ENCODE results near the gene KCND2. TPM values are rescaled to one million over a fixed set of nuclear protein-coding genes. Genes with fewer than 3 reads are reported as not detected.

KCND2 gene
- polyA plus RNA-seq, 4 donors, result 0.22 to 0.28 TPM; not detected in 2

- no peak for FAIRE-seq
- H3K4me3 ChIP-seq (ENCODE audit: low read depth in 1 of 3, low read length in 3 of 3), result no peak overlapping the region
- H3K9me3 ChIP-seq (ENCODE audit: control insufficient read depth in 2 of 2, insufficient read depth in 1 of 2, low read depth in 1 of 2, low read length in 1 of 2), result peaks cover 0 to 3% of the 10 kb centered on the region in 2 donors
- no peaks in the 10 kb centered on the region for H3K36me3 ChIP-seq (ENCODE audit: control insufficient read depth in 3 of 3, insufficient read depth in 2 of 3, low read depth in 1 of 3, low read length in 3 of 3)
- DNase-seq, result no peak
- no peaks in the 10 kb centered on the region for H3K27me3 ChIP-seq (ENCODE audit: control insufficient read depth in 3 of 3, insufficient read depth in 3 of 3, low read length in 3 of 3)
- no peak overlapping the region for H3K27ac ChIP-seq (ENCODE audit: low read depth in 1 of 3, low read length in 2 of 3)
- H3K4me1 ChIP-seq (ENCODE audit: control insufficient read depth in 3 of 3, insufficient read depth in 2 of 3, low read depth in 1 of 3, low read length in 2 of 3), result no peaks in the 10 kb centered on the region
Observed at GRCh38 chr7:120256344-120257070, 16.5 kb upstream of the KCND2 start.

- Histone ChIP-seq H3K9me3 (ENCODE audit: control insufficient read depth in 2 of 2, insufficient read depth in 1 of 2, low read depth in 1 of 2, low read length in 1 of 2) (peaks cover 0 to 3% of the 10 kb centered on the region in 2 donors), H3K4me1 (ENCODE audit: control insufficient read depth in 3 of 3, insufficient read depth in 2 of 3, low read depth in 1 of 3, low read length in 2 of 3) (no peaks in the 10 kb centered on the region), H3K4me3 (ENCODE audit: low read depth in 1 of 3, low read length in 3 of 3) (no peak overlapping the region), H3K36me3 (ENCODE audit: control insufficient read depth in 3 of 3, insufficient read depth in 2 of 3, low read depth in 1 of 3, low read length in 3 of 3) (no peaks in the 10 kb centered on the region), H3K27ac (ENCODE audit: low read depth in 1 of 3, low read length in 2 of 3) (no peak overlapping the region), H3K27me3 (ENCODE audit: control insufficient read depth in 3 of 3, insufficient read depth in 3 of 3, low read length in 3 of 3) (no peaks in the 10 kb centered on the region)
- 72 to 81% (median 72%) methylated on average over 2 of the region's 2 CpGs for WGBS, 3 donors
- DNase-seq (no peak), FAIRE-seq (no peak)
Observed at GRCh38 chr7:120259386-120259785, 13.6 kb upstream of the KCND2 start.

GRCh38 chr7:120260111-120260510 is 12.9 kb upstream of the KCND2 start:
- H3K36me3 ChIP-seq (ENCODE audit: control insufficient read depth in 3 of 3, insufficient read depth in 2 of 3, low read depth in 1 of 3, low read length in 3 of 3), result no peaks in the 10 kb centered on the region
- no peak overlapping the region for H3K4me3 ChIP-seq (ENCODE audit: low read depth in 1 of 3, low read length in 3 of 3)

GRCh38 chr7:120272261-120272660 is 714 bp upstream of the KCND2 start:
- H3K4me3 ChIP-seq (ENCODE audit: low read depth in 1 of 3, low read length in 3 of 3), result peak overlapping the region in 1 of 3 donors; percentile 53
- FAIRE-seq (no peak), DNase-seq (peak; percentile 12 to 15)
- H3K27ac ChIP-seq (ENCODE audit: low read depth in 1 of 3, low read length in 2 of 3), result no peak overlapping the region
- H3K36me3 ChIP-seq (ENCODE audit: control insufficient read depth in 3 of 3, insufficient read depth in 2 of 3, low read depth in 1 of 3, low read length in 3 of 3), result no peaks in the 10 kb centered on the region
- WGBS, 3 donors, result 2 to 4% (median 2%) methylated on average over 17 of the region's 17 CpGs
- no peaks in the 10 kb centered on the region for H3K9me3 ChIP-seq (ENCODE audit: control insufficient read depth in 2 of 2, insufficient read depth in 1 of 2, low read depth in 1 of 2, low read length in 1 of 2)
- H3K27me3 ChIP-seq (ENCODE audit: control insufficient read depth in 3 of 3, insufficient read depth in 3 of 3, low read length in 3 of 3), result peaks cover 0 to 27% (median 4%) of the 10 kb centered on the region in 3 donors
- H3K4me1 ChIP-seq (ENCODE audit: control insufficient read depth in 3 of 3, insufficient read depth in 2 of 3, low read depth in 1 of 3, low read length in 2 of 3), result peaks cover 0 to 4% (median 0%) of the 10 kb centered on the region in 3 donors

More at GRCh38 chr7:120260111-120260510, 12.9 kb upstream of the KCND2 start:
- Histone ChIP-seq H3K27me3 (ENCODE audit: control insufficient read depth in 3 of 3, insufficient read depth in 3 of 3, low read length in 3 of 3) (no peaks in the 10 kb centered on the region), H3K9me3 (ENCODE audit: control insufficient read depth in 2 of 2, insufficient read depth in 1 of 2, low read depth in 1 of 2, low read length in 1 of 2) (peaks cover 0 to 3% of the 10 kb centered on the region in 2 donors), H3K27ac (ENCODE audit: low read depth in 1 of 3, low read length in 2 of 3) (no peak overlapping the region), H3K4me1 (ENCODE audit: control insufficient read depth in 3 of 3, insufficient read depth in 2 of 3, low read depth in 1 of 3, low read length in 2 of 3) (no peaks in the 10 kb centered on the region)
- DNase-seq, result no peak
- no peak for FAIRE-seq
- 21 to 63% (median 45%) methylated on average over 1 of the region's 1 CpG for WGBS, 3 donors

- H3K4me1 ChIP-seq (ENCODE audit: control insufficient read depth in 3 of 3, insufficient read depth in 2 of 3, low read depth in 1 of 3, low read length in 2 of 3), result peaks cover 0 to 4% (median 0%) of the 10 kb centered on the region in 3 donors
- peaks cover 0 to 27% (median 4%) of the 10 kb centered on the region in 3 donors for H3K27me3 ChIP-seq (ENCODE audit: control insufficient read depth in 3 of 3, insufficient read depth in 3 of 3, low read length in 3 of 3)
- 1 to 3% (median 3%) methylated on average over 35 to 38 of the region's 38 CpGs for WGBS, 3 donors
- H3K36me3 ChIP-seq (ENCODE audit: control insufficient read depth in 3 of 3, insufficient read depth in 2 of 3, low read depth in 1 of 3, low read length in 3 of 3), result no peaks in the 10 kb centered on the region
- DNase-seq (peak; percentile 15 to 29), FAIRE-seq (no peak)
- no peak overlapping the region for H3K27ac ChIP-seq (ENCODE audit: low read depth in 1 of 3, low read length in 2 of 3)
- H3K9me3 ChIP-seq (ENCODE audit: control insufficient read depth in 2 of 2, insufficient read depth in 1 of 2, low read depth in 1 of 2, low read length in 1 of 2), result no peaks in the 10 kb centered on the region
- H3K4me3 ChIP-seq (ENCODE audit: low read depth in 1 of 3, low read length in 3 of 3), result peak overlapping the region in 2 of 3 donors; percentile 42 to 46
Observed at GRCh38 chr7:120273476-120273975, 551 bp downstream of the KCND2 start.

- WGBS, 3 donors, result 92 to 95% (median 92%) methylated on average over 16 of the region's 16 CpGs
- no peak for FAIRE-seq
- DNase-seq, result no peak
- Histone ChIP-seq H3K27ac (ENCODE audit: low read depth in 1 of 3, low read length in 2 of 3) (no peak overlapping the region), H3K9me3 (ENCODE audit: control insufficient read depth in 2 of 2, insufficient read depth in 1 of 2, low read depth in 1 of 2, low read length in 1 of 2) (no peaks in the 10 kb centered on the region), H3K27me3 (ENCODE audit: control insufficient read depth in 3 of 3, insufficient read depth in 3 of 3, low read length in 3 of 3) (peaks cover 0 to 27% (median 4%) of the 10 kb centered on the region in 3 donors), H3K4me3 (ENCODE audit: low read depth in 1 of 3, low read length in 3 of 3) (no peak overlapping the region), H3K36me3 (ENCODE audit: control insufficient read depth in 3 of 3, insufficient read depth in 2 of 3, low read depth in 1 of 3, low read length in 3 of 3) (no peaks in the 10 kb centered on the region), H3K4me1 (ENCODE audit: control insufficient read depth in 3 of 3, insufficient read depth in 2 of 3, low read depth in 1 of 3, low read length in 2 of 3) (peaks cover 0 to 4% (median 0%) of the 10 kb centered on the region in 3 donors)
Observed at GRCh38 chr7:120274482-120274881, 1.5 kb downstream of the KCND2 start.

- Histone ChIP-seq H3K9me3 (ENCODE audit: control insufficient read depth in 2 of 2, insufficient read depth in 1 of 2, low read depth in 1 of 2, low read length in 1 of 2) (no peaks in the 10 kb centered on the region), H3K4me1 (ENCODE audit: control insufficient read depth in 3 of 3, insufficient read depth in 2 of 3, low read depth in 1 of 3, low read length in 2 of 3) (peaks cover 0 to 4% (median 0%) of the 10 kb centered on the region in 3 donors), H3K4me3 (ENCODE audit: low read depth in 1 of 3, low read length in 3 of 3) (no peak overlapping the region), H3K27me3 (ENCODE audit: control insufficient read depth in 3 of 3, insufficient read depth in 3 of 3, low read length in 3 of 3) (peaks cover 0 to 27% (median 4%) of the 10 kb centered on the region in 3 donors), H3K27ac (ENCODE audit: low read depth in 1 of 3, low read length in 2 of 3) (no peak overlapping the region), H3K36me3 (ENCODE audit: control insufficient read depth in 3 of 3, insufficient read depth in 2 of 3, low read depth in 1 of 3, low read length in 3 of 3) (no peaks in the 10 kb centered on the region)
- DNase-seq, result no peak
- WGBS, 3 donors, result 95 to 97% (median 96%) methylated on average over 27 of the region's 27 CpGs
- FAIRE-seq, result no peak
Observed at GRCh38 chr7:120274899-120275298, 1.9 kb downstream of the KCND2 start.

- no peak overlapping the region for H3K4me3 ChIP-seq (ENCODE audit: low read depth in 1 of 3, low read length in 3 of 3)
- no peaks in the 10 kb centered on the region for H3K36me3 ChIP-seq (ENCODE audit: control insufficient read depth in 3 of 3, insufficient read depth in 2 of 3, low read depth in 1 of 3, low read length in 3 of 3)
- DNase-seq (no peak), FAIRE-seq (no peak)
- no peak overlapping the region for H3K27ac ChIP-seq (ENCODE audit: low read depth in 1 of 3, low read length in 2 of 3)
- peaks cover 0 to 4% (median 0%) of the 10 kb centered on the region in 3 donors for H3K4me1 ChIP-seq (ENCODE audit: control insufficient read depth in 3 of 3, insufficient read depth in 2 of 3, low read depth in 1 of 3, low read length in 2 of 3)
- peaks cover 0 to 27% (median 4%) of the 10 kb centered on the region in 3 donors for H3K27me3 ChIP-seq (ENCODE audit: control insufficient read depth in 3 of 3, insufficient read depth in 3 of 3, low read length in 3 of 3)
- H3K9me3 ChIP-seq (ENCODE audit: control insufficient read depth in 2 of 2, insufficient read depth in 1 of 2, low read depth in 1 of 2, low read length in 1 of 2), result no peaks in the 10 kb centered on the region
Observed at GRCh38 chr7:120276720-120277119, 3.7 kb downstream of the KCND2 start.
